HUES48 (cell line): ENCODE measurements around the gene USP15.

Experiments used
- H3K27ac ChIP-seq: one replicate; pipeline ENCODE4 v1.7.0; 2013; ENCODE audit warnings: low read depth, low read length, inconsistent platforms
- H3K27me3 ChIP-seq: 2 replicates; pipeline ENCODE4 v1.6.1; 2013; ENCODE audit warnings: mild to moderate bottlenecking, low read length; ENCODE audit not compliant: control insufficient read depth, insufficient read depth
- H3K36me3 ChIP-seq: 2 replicates; pipeline ENCODE4 v1.6.1; 2013; ENCODE audit warnings: low read length; ENCODE audit not compliant: control insufficient read depth, insufficient read depth
- H3K4me1 ChIP-seq: 2 replicates; pipeline ENCODE4 v1.6.1; 2013; ENCODE audit warnings: mild to moderate bottlenecking, low read length; ENCODE audit not compliant: control insufficient read depth, insufficient read depth
- H3K4me3 ChIP-seq: 2 replicates; pipeline ENCODE4 v1.5.1; 2013; ENCODE audit warnings: mild to moderate bottlenecking, low read depth, low read length
- H3K9ac ChIP-seq: 2 replicates; pipeline ENCODE4 v1.6.1; 2013; ENCODE audit warnings: mild to moderate bottlenecking, low read depth, low read length, moderate library complexity
- H3K9me3 ChIP-seq: 2 replicates; pipeline ENCODE4 v1.6.1; 2013; ENCODE audit warnings: low read length; ENCODE audit not compliant: control insufficient read depth, insufficient read depth

The USP15 gene

DNA sequence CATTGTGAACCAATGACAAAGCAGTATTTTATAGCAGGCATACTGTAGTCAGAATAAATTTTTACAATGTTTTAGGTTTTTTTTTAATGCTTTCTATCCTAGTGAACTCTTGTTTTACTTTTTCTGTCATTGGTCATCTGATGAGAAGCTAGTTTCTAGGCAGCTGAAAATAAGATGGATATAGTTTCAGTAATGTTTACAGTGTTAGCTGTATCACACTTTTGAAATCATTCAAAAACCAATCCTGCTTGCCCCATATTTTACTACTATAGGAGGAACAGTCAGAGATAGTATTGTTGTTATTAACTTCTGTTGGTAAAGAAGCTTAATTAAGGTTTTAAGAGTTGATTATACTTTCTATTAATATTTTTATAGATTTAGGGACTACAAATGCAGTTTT is 24.5 kb downstream of the USP15 start:
- Histone ChIP-seq H3K27me3 (no peaks in the 10 kb centered on the region), H3K9me3 (no peaks in the 10 kb centered on the region), H3K4me1 (no peaks in the 10 kb centered on the region; the same call in 1 of the 2 replicates), H3K36me3 (no peaks in the 10 kb centered on the region), H3K27ac (no peak overlapping the region), H3K4me3 (no peak overlapping the region), H3K9ac (no peak overlapping the region)

DNA sequence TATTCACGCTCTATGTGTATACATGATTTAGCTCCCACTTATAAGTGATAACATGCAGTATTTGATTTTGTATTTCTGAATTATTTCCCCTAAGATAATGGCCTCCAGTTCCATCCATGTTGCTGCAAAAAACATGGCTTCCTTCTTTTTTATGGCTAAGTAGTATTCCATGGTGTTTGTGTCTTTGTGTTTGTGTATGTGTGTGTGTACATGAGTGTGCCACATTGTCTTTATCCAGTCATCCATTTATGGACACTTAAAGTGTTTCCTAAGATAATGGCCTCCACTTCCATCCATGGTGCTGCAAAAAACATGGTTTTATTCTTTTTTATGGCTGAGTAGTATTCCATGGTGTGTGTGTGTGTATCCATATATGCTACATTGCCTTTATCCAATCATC is 25.1 kb downstream of the USP15 start:
- Histone ChIP-seq H3K4me3 (no peak overlapping the region), H3K9me3 (no peaks in the 10 kb centered on the region)

DNA sequence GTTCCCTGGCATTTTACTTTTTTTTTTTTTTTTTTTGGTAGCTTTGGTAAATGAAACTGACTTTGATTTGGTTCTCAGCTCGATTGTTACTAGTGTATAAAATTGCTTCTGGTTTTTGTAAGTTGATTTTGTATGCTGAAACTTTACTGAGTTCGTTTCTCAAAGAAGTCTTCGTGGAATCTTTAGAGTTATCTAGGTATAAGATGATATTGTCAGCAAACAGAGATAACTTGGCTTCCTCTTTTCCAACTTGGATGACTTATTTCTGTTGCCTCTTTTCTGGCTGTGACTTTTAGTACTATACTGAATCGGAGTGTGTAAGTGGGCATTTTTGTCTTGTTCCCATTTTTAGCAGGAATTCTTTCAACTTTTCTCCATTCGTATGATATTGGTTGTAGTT is 28.1 kb downstream of the USP15 start:
- Histone ChIP-seq H3K4me1 (peaks cover 16% of the 10 kb centered on the region), H3K27ac (no peak overlapping the region), H3K4me3 (no peak overlapping the region), H3K9ac (no peak overlapping the region), H3K27me3 (no peaks in the 10 kb centered on the region), H3K9me3 (no peaks in the 10 kb centered on the region), H3K36me3 (no peaks in the 10 kb centered on the region)

More for the DNA sequence above, 25.1 kb downstream of the USP15 start:
- no peak overlapping the region for H3K27ac ChIP-seq
- H3K27me3 ChIP-seq: no peaks in the 10 kb centered on the region
- no peaks in the 10 kb centered on the region for H3K36me3 ChIP-seq
- no peak overlapping the region for H3K9ac ChIP-seq
- H3K4me1 ChIP-seq: no peaks in the 10 kb centered on the region; the same call in 1 of the 2 replicates

DNA sequence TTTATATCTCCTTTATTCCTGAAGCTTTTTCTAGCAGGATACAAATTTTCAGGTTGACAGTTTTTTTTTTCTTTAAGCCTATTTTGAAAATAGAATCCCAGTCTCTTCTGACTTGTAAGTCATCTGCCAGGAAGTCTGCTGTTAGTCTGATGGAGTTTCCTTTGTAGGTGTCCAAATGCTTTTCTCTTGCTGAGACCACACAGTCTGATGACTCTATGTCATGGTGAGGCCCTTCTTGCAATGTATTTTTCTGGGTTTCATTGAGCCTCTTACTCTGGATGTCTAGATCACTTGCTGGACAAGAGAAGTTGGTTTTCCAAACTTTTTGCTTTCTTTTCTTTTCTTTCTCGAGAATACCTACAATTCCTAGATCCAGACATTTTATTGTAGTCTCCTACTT is 30.6 kb downstream of the USP15 start:
- H3K36me3 ChIP-seq: no peaks in the 10 kb centered on the region; the same call in 1 of the 2 replicates
- no peaks in the 10 kb centered on the region for H3K27me3 ChIP-seq
- no peak overlapping the region for H3K9ac ChIP-seq
- H3K4me1 ChIP-seq: peaks cover 16% of the 10 kb centered on the region
- H3K27ac ChIP-seq: no peak overlapping the region
- no peaks in the 10 kb centered on the region for H3K9me3 ChIP-seq
- no peak overlapping the region for H3K4me3 ChIP-seq

DNA sequence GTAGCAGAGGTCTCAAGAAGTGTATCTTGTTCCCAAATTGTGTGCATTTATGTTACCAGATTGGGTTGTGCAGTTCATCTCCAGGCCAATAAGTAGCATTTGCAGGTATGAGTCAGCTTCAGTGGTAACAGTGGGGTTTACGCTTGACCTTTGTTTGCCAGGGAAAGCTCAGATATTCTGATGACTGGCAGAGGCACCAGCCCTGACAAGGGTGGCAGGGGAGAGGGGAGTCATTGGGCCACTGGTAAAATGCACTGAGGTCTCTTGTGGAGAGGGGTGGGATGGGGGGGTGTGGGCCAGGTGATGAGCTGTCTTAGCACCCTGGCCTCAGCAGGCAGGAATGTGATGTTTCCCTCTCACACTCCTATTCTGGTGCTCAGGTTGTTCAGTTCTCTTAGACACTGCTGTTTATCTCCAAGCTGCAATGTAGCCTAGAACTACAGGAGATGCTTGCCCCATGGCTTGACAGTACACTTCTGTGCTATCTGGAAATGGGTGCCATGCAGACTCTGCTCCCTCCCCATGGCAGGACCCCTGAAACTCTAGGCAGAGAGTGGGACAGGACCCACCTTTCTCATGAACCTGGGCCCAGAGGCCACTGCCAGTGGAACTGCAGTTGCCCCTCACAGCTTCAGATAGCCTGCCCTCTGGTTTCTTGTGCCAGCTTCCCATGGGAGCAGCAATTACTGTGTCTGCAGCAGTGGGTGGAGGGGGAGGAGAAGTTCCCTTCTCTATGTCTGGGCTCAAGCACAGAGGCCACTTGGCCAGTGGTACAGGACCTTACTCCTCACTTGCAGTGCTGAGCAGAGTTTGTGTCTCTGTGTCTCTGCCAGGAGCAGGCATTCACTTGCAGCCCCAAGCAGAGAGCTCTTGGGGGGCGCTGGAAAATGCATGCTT is 31.9 kb downstream of the USP15 start:
- Histone ChIP-seq H3K4me3 (no peak overlapping the region), H3K27me3 (no peaks in the 10 kb centered on the region), H3K4me1 (peaks cover 16% of the 10 kb centered on the region), H3K9me3 (no peaks in the 10 kb centered on the region), H3K36me3 (peaks cover 5% of the 10 kb centered on the region; the same call in 1 of the 2 replicates), H3K27ac (no peak overlapping the region), H3K9ac (no peak overlapping the region; the same call in 1 of the 2 replicates)

DNA sequence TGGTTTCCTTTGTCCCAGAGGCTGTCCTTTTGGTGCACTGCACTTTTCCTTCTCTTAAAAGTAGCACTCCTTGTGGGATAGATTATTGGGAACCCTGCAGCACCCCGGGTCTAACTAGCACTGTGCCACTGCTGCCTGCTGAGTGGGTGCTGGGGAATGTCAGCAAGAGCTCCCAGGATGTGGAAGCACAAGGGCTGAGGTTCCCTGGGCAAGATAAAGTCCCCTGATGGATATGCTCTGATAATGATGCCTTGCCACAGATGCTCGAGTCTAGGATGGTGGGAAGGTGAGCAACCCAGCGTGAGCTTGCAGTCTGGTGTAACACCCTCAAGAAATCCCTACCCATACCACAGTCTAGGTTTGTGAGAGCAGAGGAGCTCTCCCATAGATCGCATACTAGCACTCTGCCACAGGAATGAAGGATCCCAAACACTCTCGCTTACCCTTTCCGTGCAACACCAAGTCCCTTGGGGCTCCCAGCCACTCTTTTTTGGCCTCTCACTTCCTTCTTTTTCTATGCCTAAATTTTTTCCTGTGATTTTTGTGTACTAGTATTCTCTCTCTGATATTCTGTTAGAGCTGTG is 32.6 kb downstream of the USP15 start:
- Histone ChIP-seq H3K4me3 (no peak overlapping the region), H3K27ac (no peak overlapping the region), H3K4me1 (peaks cover 16% of the 10 kb centered on the region), H3K9ac (no peak overlapping the region; the same call in 1 of the 2 replicates), H3K36me3 (peaks cover 5% of the 10 kb centered on the region; the same call in 1 of the 2 replicates), H3K27me3 (no peaks in the 10 kb centered on the region), H3K9me3 (no peaks in the 10 kb centered on the region)

DNA sequence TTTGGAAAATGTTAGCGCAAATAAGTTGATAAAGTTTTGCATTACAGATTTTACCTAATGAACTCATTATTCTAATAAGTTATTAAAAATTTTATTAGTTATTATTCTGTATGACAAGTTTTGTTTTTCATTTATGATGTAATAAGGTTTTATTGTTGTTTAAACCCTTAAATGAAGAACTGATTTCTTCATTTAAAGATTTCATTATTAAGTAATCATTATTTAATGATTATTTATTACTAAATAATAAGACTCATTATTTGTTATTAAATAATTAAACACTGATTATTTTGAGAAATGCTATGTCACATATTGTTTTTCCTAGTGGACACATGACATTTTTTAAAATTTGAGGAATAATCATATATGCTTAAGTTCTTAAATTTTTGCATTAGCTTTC is 34.2 kb downstream of the USP15 start:
- H3K4me3 ChIP-seq: no peak overlapping the region
- peaks cover 16% of the 10 kb centered on the region for H3K4me1 ChIP-seq
- H3K9me3 ChIP-seq: no peaks in the 10 kb centered on the region
- no peaks in the 10 kb centered on the region for H3K27me3 ChIP-seq
- no peak overlapping the region for H3K27ac ChIP-seq
- peaks cover 5% of the 10 kb centered on the region; the same call in 1 of the 2 replicates for H3K36me3 ChIP-seq
- no peak overlapping the region for H3K9ac ChIP-seq

DNA sequence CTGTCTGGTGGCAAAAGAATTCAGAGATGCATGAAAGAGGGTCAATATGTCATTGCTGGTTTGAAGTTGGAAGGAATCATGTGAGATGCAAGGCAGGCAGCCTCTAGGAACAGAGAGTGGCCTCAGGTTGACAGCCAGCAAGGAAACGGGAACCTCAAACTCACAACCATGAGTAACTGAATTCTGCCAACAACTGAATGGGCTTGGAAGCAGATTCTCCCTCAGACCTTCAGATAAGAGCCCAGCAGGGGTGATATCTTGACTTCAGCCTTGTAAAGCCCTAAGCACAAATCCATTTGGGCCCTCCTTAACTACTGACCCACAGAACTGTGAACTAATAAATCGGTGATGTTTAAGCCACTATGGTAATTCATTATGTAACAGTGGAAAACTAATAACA is 35.8 kb downstream of the USP15 start:
- Histone ChIP-seq H3K36me3 (peaks cover 5% of the 10 kb centered on the region; the same call in 1 of the 2 replicates), H3K9ac (no peak overlapping the region), H3K27ac (no peak overlapping the region), H3K9me3 (no peaks in the 10 kb centered on the region), H3K27me3 (no peaks in the 10 kb centered on the region), H3K4me1 (peaks cover 16% of the 10 kb centered on the region), H3K4me3 (no peak overlapping the region)

DNA sequence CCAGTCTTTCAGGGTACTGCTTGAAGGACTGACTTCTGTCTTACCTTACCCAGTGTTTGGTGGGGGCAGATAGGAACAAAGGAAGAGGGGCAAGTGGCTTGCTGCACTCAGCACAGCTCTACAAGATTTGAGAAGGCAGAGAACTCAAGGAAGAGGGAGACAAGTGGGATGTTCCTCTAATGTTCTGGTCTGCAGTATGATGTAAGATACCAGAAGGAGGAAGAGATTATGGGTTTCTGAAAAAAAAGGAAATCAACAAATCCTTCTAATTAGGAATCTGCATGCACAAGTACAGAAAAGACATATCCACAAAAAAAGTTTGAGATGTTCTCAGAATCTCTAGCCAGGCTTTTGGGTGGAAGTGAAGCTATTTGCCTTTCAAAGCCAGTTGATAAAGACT is 37.1 kb downstream of the USP15 start:
- peaks cover 5% of the 10 kb centered on the region; the same call in 1 of the 2 replicates for H3K36me3 ChIP-seq
- no peak overlapping the region for H3K4me3 ChIP-seq
- H3K27ac ChIP-seq: no peak overlapping the region
- H3K4me1 ChIP-seq: peaks cover 8% of the 10 kb centered on the region
- H3K27me3 ChIP-seq: no peaks in the 10 kb centered on the region
- H3K9me3 ChIP-seq: no peaks in the 10 kb centered on the region
- H3K9ac ChIP-seq: no peak overlapping the region

DNA sequence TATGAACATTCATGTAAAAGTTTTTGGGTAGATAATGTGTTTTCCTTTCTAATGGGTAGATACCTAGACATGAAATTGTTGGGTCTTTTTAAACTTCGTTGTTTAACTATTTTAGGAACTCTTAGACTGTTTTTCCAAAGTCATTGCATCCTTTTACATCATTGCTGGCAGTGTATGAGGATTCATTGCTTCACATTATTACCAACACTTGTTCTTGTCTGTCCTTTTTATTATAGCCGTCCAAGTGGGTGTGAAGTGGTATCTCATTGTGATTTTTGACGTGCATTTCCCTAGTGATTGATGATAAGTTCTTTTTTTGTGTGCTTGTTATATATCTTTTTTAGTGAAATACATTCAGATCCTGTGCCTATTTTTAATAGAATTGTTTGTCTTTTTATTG is 39.4 kb downstream of the USP15 start:
- Histone ChIP-seq H3K27me3 (no peaks in the 10 kb centered on the region), H3K27ac (no peak overlapping the region), H3K4me3 (no peak overlapping the region), H3K9ac (no peak overlapping the region), H3K9me3 (peaks cover 8% of the 10 kb centered on the region), H3K36me3 (peaks cover 25% of the 10 kb centered on the region), H3K4me1 (no peaks in the 10 kb centered on the region)
